ENCODE measurements around the gene ZBTB38. TPM values are rescaled to one million over a fixed set of nuclear protein-coding genes. Genes with fewer than 3 reads are reported as not detected.
A peak's percentile ranks its signal among the peaks of the same experiment; 100 is the strongest.

The ZBTB38 gene
- total and polyA plus RNA-seq, 2 donors (not counting 3 experiments of a cell fraction or from before 2014, with no cell fraction given): 31.1 to 85.2 TPM

- no peak overlapping the region for H3K4me2 ChIP-seq (ENCODE audit: insufficient read depth, low read length)
- TF ChIP-seq POLR2A (IDR thresholded peaks at IDR 0.05; ENCODE audit: low read depth, low read length): no peak
- no peak for TF ChIP-seq MYC (IDR thresholded peaks at IDR 0.05; ENCODE audit: low read depth, low read length)
- TF ChIP-seq GATA2 (IDR thresholded peaks at IDR 0.05; ENCODE audit: insufficient read depth, insufficient read length, low read depth, low read length): no peak
- no peak for TF ChIP-seq CTCF (IDR thresholded peaks at IDR 0.05; ENCODE audit: extremely low read depth in 1 of 2, insufficient read depth in 1 of 2, low read depth in 1 of 2, low read length in 2 of 2)
- no peak for TF ChIP-seq MAX (IDR thresholded peaks at IDR 0.05; ENCODE audit: insufficient read depth, insufficient read length)
- no peak for TF ChIP-seq POLR2AphosphoS5 (IDR thresholded peaks at IDR 0.05; ENCODE audit: insufficient read depth, low read depth, low read length)
- TF ChIP-seq FOS (IDR thresholded peaks at IDR 0.05; ENCODE audit: borderline replicate concordance, insufficient read depth, low read length): no peak
- TF ChIP-seq JUN (IDR thresholded peaks at IDR 0.05; ENCODE audit: borderline replicate concordance, insufficient read depth, insufficient read length, low read depth): no peak
- no peak for TF ChIP-seq EZH2 (IDR thresholded peaks at IDR 0.05; ENCODE audit: borderline replicate concordance, low read depth, low read length, severe bottlenecking)
- intact Hi-C loops (cut with micrococcal nuclease): loop anchor here (2.0 kb wide), 1 partner anchor 27 kb away; no protein-coding TSS in a partner anchor
- H3K4me1 ChIP-seq (ENCODE audit: control insufficient read depth, extremely low read depth, insufficient read depth, low read length): peaks cover 59% of the 10 kb centered on the region
- H3K27ac ChIP-seq (ENCODE audit: insufficient read depth, low read depth, low read length): peak overlapping the region; percentile 90
- H3K9ac ChIP-seq (replicated peaks; ENCODE audit: extremely low read depth, insufficient read depth, low read length): no peak overlapping the region
- dilution Hi-C loops (cut with MboI; ENCODE audit: extremely low pct_ligation_motif_present, low sequenced_read_pairs): no loop called here
- H3K27me3 ChIP-seq (ENCODE audit: control insufficient read depth in 2 of 2, insufficient read depth in 2 of 2, low read length in 2 of 2): no peaks in the 10 kb centered on the region
- CTCF ChIA-PET: interaction anchor here (1.1 to 4.5 kb wide), 5 partner anchors 10 to 53 kb away, joined by 3 to 37 read pairs (median 16); no protein-coding TSS in a partner anchor
- DNase-seq (ENCODE audit: low read depth, low spot score) (no peak), FAIRE-seq (no peak)
- no peak overlapping the region for H3K4me3 ChIP-seq (replicated peaks in 1 of 3; ENCODE audit: insufficient read depth in 1 of 3, low read depth in 1 of 3, low read length in 3 of 3)
- no peaks in the 10 kb centered on the region for H3K9me1 ChIP-seq (replicated peaks; ENCODE audit: control insufficient read depth, extremely low read depth, insufficient read depth, low read length)
- H3K36me3 ChIP-seq (ENCODE audit: control insufficient read depth in 2 of 2, extremely low read depth in 1 of 2, insufficient read depth in 2 of 2, low read length in 2 of 2): peaks cover 5 to 17% of the 10 kb centered on the region in 2 experiments
- no peaks in the 10 kb centered on the region for H3K9me3 ChIP-seq (replicated peaks; ENCODE audit: control insufficient read depth, insufficient read depth, low read length)
- H3K79me2 ChIP-seq (ENCODE audit: control insufficient read depth, insufficient read depth, low read length): peaks cover 45% of the 10 kb centered on the region
- H4K20me1 ChIP-seq (replicated peaks; ENCODE audit: control insufficient read depth, extremely low read depth, insufficient read depth, low read length): no peaks in the 10 kb centered on the region
- BruUV-seq (replicated peaks): no TSS peak
- no peak overlapping the region for H2AFZ ChIP-seq (ENCODE audit: low read depth, low read length)
- POLR2A ChIA-PET: no interaction called here
These were observed 45.7 kb downstream of the ZBTB38 start for GRCh38 chr3:141413801-141414689.

All from endothelial cell of umbilical vein (primary cell).